ENCODE data around the gene CACNA1E.

CACNA1E gene

GRCh38 chr1:181483285-181484195 is at the start of gene CACNA1E:
TSS of gene CACNA1E (plus strand) at chr1:181483517. CDS start at chr1:181483745, 228 bp downstream.
- no peak for DNase-seq (ENCODE audit: low spot score)

GRCh38 chr1:181433931-181434330 is 49.4 kb upstream of the CACNA1E start:
- no peak for DNase-seq (ENCODE audit: low spot score)

- DNase-seq (ENCODE audit: low spot score), result no peak
Observed at GRCh38 chr1:181438013-181438412, 45.3 kb upstream of the CACNA1E start.

- DNase-seq (ENCODE audit: low spot score), result no peak
Observed at GRCh38 chr1:181440510-181440909, 42.8 kb upstream of the CACNA1E start.

- DNase-seq (ENCODE audit: low spot score), result no peak
Observed at GRCh38 chr1:181442181-181442525, 41.2 kb upstream of the CACNA1E start.

- DNase-seq (ENCODE audit: low spot score), result no peak
Observed at GRCh38 chr1:181443231-181443853, 40.0 kb upstream of the CACNA1E start.

- DNase-seq (ENCODE audit: low spot score), result no peak
Observed at GRCh38 chr1:181445436-181445835, 37.9 kb upstream of the CACNA1E start.

- no peak for DNase-seq (ENCODE audit: low spot score)
Observed at GRCh38 chr1:181448461-181448860, 34.9 kb upstream of the CACNA1E start.

GRCh38 chr1:181451661-181452230 is 31.6 kb upstream of the CACNA1E start:
- no peak for DNase-seq (ENCODE audit: low spot score)

- DNase-seq (ENCODE audit: low spot score), result no peak
Observed at GRCh38 chr1:181452746-181453145, 30.6 kb upstream of the CACNA1E start.

- DNase-seq (ENCODE audit: low spot score), result no peak
Observed at GRCh38 chr1:181453541-181454201, 29.6 kb upstream of the CACNA1E start.

GRCh38 chr1:181456551-181456950 is 26.8 kb upstream of the CACNA1E start:
- no peak for DNase-seq (ENCODE audit: low spot score)

GRCh38 chr1:181458419-181458818 is 24.9 kb upstream of the CACNA1E start:
- no peak for DNase-seq (ENCODE audit: low spot score)

- no peak for DNase-seq (ENCODE audit: low spot score)
Observed at GRCh38 chr1:181459067-181459466, 24.2 kb upstream of the CACNA1E start.

- DNase-seq (ENCODE audit: low spot score), result peak; percentile 17
Observed at GRCh38 chr1:181469829-181470228, 13.5 kb upstream of the CACNA1E start.

- no peak for DNase-seq (ENCODE audit: low spot score)
Observed at GRCh38 chr1:181475580-181475979, 7.7 kb upstream of the CACNA1E start.

GRCh38 chr1:181476581-181476980 is 6.7 kb upstream of the CACNA1E start:
- no peak for DNase-seq (ENCODE audit: low spot score)

GRCh38 chr1:181478306-181478705 is 5.0 kb upstream of the CACNA1E start:
- no peak for DNase-seq (ENCODE audit: low spot score)

- DNase-seq (ENCODE audit: low spot score), result peak; percentile 66
Observed at GRCh38 chr1:181479137-181479745, 4.1 kb upstream of the CACNA1E start.

GRCh38 chr1:181482001-181482430 is 1.3 kb upstream of the CACNA1E start:
- DNase-seq (ENCODE audit: low spot score), result no peak

GRCh38 chr1:181482521-181483284 is 614 bp upstream of the CACNA1E start:
- DNase-seq (ENCODE audit: low spot score), result no peak

Data from SW480 (cell line).